ENCODE data around the gene ANXA2R. TPM values are rescaled to one million over a fixed set of nuclear protein-coding genes. Genes with fewer than 3 reads are reported as not detected.
A peak's percentile ranks its signal among the peaks of the same experiment; 100 is the strongest.

Gene ANXA2R
- total and polyA plus RNA-seq, 2 of the 13 experiments (the other 11 are each of a cell fraction or from before 2014, with no cell fraction given) = 0.95 to 1.3 TPM

- TF ChIP-seq ZNF580 (CRISPR knock-in tag; IDR thresholded peaks at IDR 0.05; ENCODE audit: borderline replicate concordance, low read depth) (peak; percentile 16; the same call in 1 of the 2 replicates), SNAPC5 (CRISPR knock-in tag; IDR thresholded peaks at IDR 0.05; ENCODE audit: borderline replicate concordance) (no peak), MATR3 (CRISPR knock-in tag; IDR thresholded peaks at IDR 0.05) (no peak), PPARG (CRISPR knock-in tag; conservative IDR thresholded peaks at IDR 0.05) (peak; percentile 60; the same call in 1 of the 2 replicates), REST (IDR thresholded peaks at IDR 0.05; ENCODE audit: borderline replicate concordance in 1 of 2, low read depth in 1 of 2, low read length in 2 of 2) (peak in 1 of 2 experiments; percentile 67; a peak in 1 of 4 replicates), ZNF691 (CRISPR knock-in tag; IDR thresholded peaks at IDR 0.05; ENCODE audit: borderline replicate concordance, low read depth) (peak; percentile 77; the same call in 1 of the 2 replicates), ZNF407 (CRISPR knock-in tag; IDR thresholded peaks at IDR 0.05; ENCODE audit: not compliant biosample characterization) (no peak), CERS6 (CRISPR knock-in tag; IDR thresholded peaks at IDR 0.05) (no peak), HDAC1 (CRISPR knock-in tag; IDR thresholded peaks at IDR 0.05) (no peak), ZNF292 (CRISPR knock-in tag; IDR thresholded peaks at IDR 0.05; ENCODE audit: borderline replicate concordance, low read depth) (peak; percentile 31; the same call in 1 of the 2 replicates)
These were observed 27.0 kb upstream of the ANXA2R start (continued) for GRCh38 chr5:43066799-43067741.
